Measurements from ENCODE around the gene ARPC4. TPM values are rescaled to one million over a fixed set of nuclear protein-coding genes. Genes with fewer than 3 reads are reported as not detected.

ARPC4 gene
- total RNA-seq, 1 experiment from 2014 or later = 152 TPM

- POLR2A ChIA-PET (ENCODE audit: low non-redundant PET) = no interaction called here
- H3K9me3 ChIP-seq (ENCODE audit: low read depth, low read length, poor library complexity, severe bottlenecking) = no peaks in the 10 kb centered on the region
- intact Hi-C loops (cut with micrococcal nuclease; ENCODE audit: unreplicated experiment) = no loop called here
- H3K27me3 ChIP-seq (replicated peaks; ENCODE audit: insufficient read depth, low read depth, low read length, poor library complexity) = no peaks in the 10 kb centered on the region
- no peak for DNase-seq (ENCODE audit: low spot score)
- CTCF ChIA-PET = no interaction called here
- no peaks in the 10 kb centered on the region for H3K4me1 ChIP-seq (ENCODE audit: insufficient read depth, low read length, poor library complexity, severe bottlenecking)
- no TSS peak for BruUV-seq (replicated peaks)
- no peak overlapping the region for H3K4me3 ChIP-seq (ENCODE audit: low read depth, low read length, poor library complexity, severe bottlenecking)
- no peak for TF ChIP-seq EZH2 (IDR thresholded peaks at IDR 0.05; ENCODE audit: borderline replicate concordance, low read depth, low read length, poor library complexity, severe bottlenecking)
- TF ChIP-seq, protein P1, sequence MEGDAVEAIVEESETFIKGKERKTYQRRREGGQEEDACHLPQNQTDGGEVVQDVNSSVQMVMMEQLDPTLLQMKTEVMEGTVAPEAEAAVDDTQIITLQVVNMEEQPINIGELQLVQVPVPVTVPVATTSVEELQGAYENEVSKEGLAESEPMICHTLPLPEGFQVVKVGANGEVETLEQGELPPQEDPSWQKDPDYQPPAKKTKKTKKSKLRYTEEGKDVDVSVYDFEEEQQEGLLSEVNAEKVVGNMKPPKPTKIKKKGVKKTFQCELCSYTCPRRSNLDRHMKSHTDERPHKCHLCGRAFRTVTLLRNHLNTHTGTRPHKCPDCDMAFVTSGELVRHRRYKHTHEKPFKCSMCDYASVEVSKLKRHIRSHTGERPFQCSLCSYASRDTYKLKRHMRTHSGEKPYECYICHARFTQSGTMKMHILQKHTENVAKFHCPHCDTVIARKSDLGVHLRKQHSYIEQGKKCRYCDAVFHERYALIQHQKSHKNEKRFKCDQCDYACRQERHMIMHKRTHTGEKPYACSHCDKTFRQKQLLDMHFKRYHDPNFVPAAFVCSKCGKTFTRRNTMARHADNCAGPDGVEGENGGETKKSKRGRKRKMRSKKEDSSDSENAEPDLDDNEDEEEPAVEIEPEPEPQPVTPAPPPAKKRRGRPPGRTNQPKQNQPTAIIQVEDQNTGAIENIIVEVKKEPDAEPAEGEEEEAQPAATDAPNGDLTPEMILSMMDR (conservative IDR thresholded peaks at IDR 0.05; ENCODE audit: low read depth, low read length) = no peak
- H3K27ac ChIP-seq (ENCODE audit: low read depth, low read length, poor library complexity, severe bottlenecking) = no peak overlapping the region
- peaks cover 26% of the 10 kb centered on the region for H3K36me3 ChIP-seq (ENCODE audit: insufficient read depth, low read length, poor library complexity, severe bottlenecking)
Measured at GRCh38 chr3:9837701-9838582, 45.1 kb downstream of the ARPC4 start.

- DNase-seq (ENCODE audit: low spot score) = no peak
- Histone ChIP-seq H3K36me3 (ENCODE audit: insufficient read depth, low read length, poor library complexity, severe bottlenecking) (peaks cover 26% of the 10 kb centered on the region), H3K27me3 (replicated peaks; ENCODE audit: insufficient read depth, low read depth, low read length, poor library complexity) (no peaks in the 10 kb centered on the region), H3K4me1 (ENCODE audit: insufficient read depth, low read length, poor library complexity, severe bottlenecking) (no peaks in the 10 kb centered on the region), H3K27ac (ENCODE audit: low read depth, low read length, poor library complexity, severe bottlenecking) (no peak overlapping the region), H3K4me3 (ENCODE audit: low read depth, low read length, poor library complexity, severe bottlenecking) (no peak overlapping the region), H3K9me3 (ENCODE audit: low read depth, low read length, poor library complexity, severe bottlenecking) (no peaks in the 10 kb centered on the region)
- intact Hi-C loops (cut with micrococcal nuclease; ENCODE audit: unreplicated experiment) = no loop called here
- POLR2A ChIA-PET (ENCODE audit: low non-redundant PET) = no interaction called here
- no TSS peak for BruUV-seq (replicated peaks)
- TF ChIP-seq, protein P1 (conservative IDR thresholded peaks at IDR 0.05; ENCODE audit: low read depth, low read length) = no peak
- TF ChIP-seq EZH2 (IDR thresholded peaks at IDR 0.05; ENCODE audit: borderline replicate concordance, low read depth, low read length, poor library complexity, severe bottlenecking) = no peak
- CTCF ChIA-PET = no interaction called here
Measured at GRCh38 chr3:9838856-9839255, 46.0 kb downstream of the ARPC4 start.

DNA sequence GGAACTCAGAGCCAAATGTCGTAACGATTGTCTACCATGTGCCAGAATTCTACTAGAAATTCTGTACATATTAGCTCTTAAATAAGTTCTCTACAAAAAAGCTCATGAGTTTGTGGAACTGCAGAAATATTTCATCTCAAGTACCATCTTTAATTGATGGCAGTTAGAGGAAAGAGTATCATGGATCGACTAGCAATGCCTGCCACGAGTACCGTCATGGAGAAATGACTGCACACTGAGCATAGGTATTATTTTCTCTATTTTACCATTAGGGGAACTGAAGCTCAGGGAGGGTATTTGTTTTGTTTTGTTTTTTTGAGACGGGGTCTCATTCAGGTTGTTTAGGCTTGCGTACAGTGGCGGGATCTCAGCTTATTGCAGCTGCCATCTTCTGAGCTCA, 48.1 kb downstream of the ARPC4 start:
- POLR2A ChIA-PET (ENCODE audit: low non-redundant PET) = no interaction called here
- CTCF ChIA-PET = no interaction called here
- Histone ChIP-seq H3K27ac (ENCODE audit: low read depth, low read length, poor library complexity, severe bottlenecking) (no peak overlapping the region), H3K4me3 (ENCODE audit: low read depth, low read length, poor library complexity, severe bottlenecking) (no peak overlapping the region), H3K27me3 (replicated peaks; ENCODE audit: insufficient read depth, low read depth, low read length, poor library complexity) (no peaks in the 10 kb centered on the region), H3K4me1 (ENCODE audit: insufficient read depth, low read length, poor library complexity, severe bottlenecking) (no peaks in the 10 kb centered on the region), H3K36me3 (ENCODE audit: insufficient read depth, low read length, poor library complexity, severe bottlenecking) (peaks cover 26% of the 10 kb centered on the region), H3K9me3 (ENCODE audit: low read depth, low read length, poor library complexity, severe bottlenecking) (no peaks in the 10 kb centered on the region)
- no TSS peak for BruUV-seq (replicated peaks)
- intact Hi-C loops (cut with micrococcal nuclease; ENCODE audit: unreplicated experiment) = no loop called here
- TF ChIP-seq, protein P1 (conservative IDR thresholded peaks at IDR 0.05; ENCODE audit: low read depth, low read length) = no peak
- no peak for DNase-seq (ENCODE audit: low spot score)

Measured in A673 (cell line).